ENCODE data around the gene SLC45A3. TPM values are rescaled to one million over a fixed set of nuclear protein-coding genes. Genes with fewer than 3 reads are reported as not detected.
A peak's percentile ranks its signal among the peaks of the same experiment; 100 is the strongest.

The SLC45A3 gene
- total RNA-seq, 2 experiments from 2014 or later = not detected

GRCh38 chr1:205710201-205711062 lies 30.1 kb upstream of the SLC45A3 start:
- DNase-seq = no peak

GRCh38 chr1:205709640-205710039 lies 29.3 kb upstream of the SLC45A3 start:
- Mint-ChIP-seq H3K36me3 (peaks cover 23% of the 10 kb centered on the region), H3K4me3 (no peak overlapping the region), H3K9me3 (ENCODE audit: low read depth) (no peaks in the 10 kb centered on the region), H3K4me1 (peaks cover 10% of the 10 kb centered on the region), H3K27ac (no peak overlapping the region), H3K27me3 (no peaks in the 10 kb centered on the region)
- ATAC-seq (no peak), DNase-seq (no peak)
- CTCF ChIA-PET = interaction anchor here (1.1 to 9.5 kb wide), 12 partner anchors 9 to 180 kb away, joined by 3 to 153 read pairs (median 6); no protein-coding TSS in a partner anchor

More at GRCh38 chr1:205710201-205711062, 30.1 kb upstream of the SLC45A3 start:
- Mint-ChIP-seq H3K27ac (peak overlapping the region; percentile 34), H3K4me3 (no peak overlapping the region), H3K27me3 (no peaks in the 10 kb centered on the region), H3K4me1 (peaks cover 7% of the 10 kb centered on the region), H3K36me3 (peaks cover 25% of the 10 kb centered on the region), H3K9me3 (ENCODE audit: low read depth) (no peaks in the 10 kb centered on the region)
- CTCF ChIA-PET = interaction anchor here (1.0 to 9.5 kb wide), 25 partner anchors 9 to 186 kb away, joined by 3 to 153 read pairs (median 6); partner anchors contain the start of genes ELK4 and SLC45A3
- no peak for ATAC-seq

DNA sequence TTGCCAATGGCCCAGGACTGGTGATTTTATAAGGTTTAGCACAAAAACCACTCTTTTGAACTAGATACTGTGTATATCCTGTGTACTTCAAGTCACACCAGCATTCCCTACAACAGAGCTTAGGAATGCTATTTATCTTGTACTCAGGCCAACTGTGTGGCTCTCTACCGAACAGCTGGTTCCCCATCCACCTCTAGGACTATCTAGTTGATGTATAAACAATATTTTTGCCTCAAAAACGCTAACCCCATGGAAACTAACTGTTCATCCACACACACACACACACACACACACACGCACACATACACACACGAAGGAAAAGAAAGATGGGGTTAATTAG lies 28.7 kb upstream of the SLC45A3 start:
- Mint-ChIP-seq H3K4me1 (peaks cover 8% of the 10 kb centered on the region), H3K36me3 (peaks cover 23% of the 10 kb centered on the region), H3K9me3 (ENCODE audit: low read depth) (no peaks in the 10 kb centered on the region), H3K27ac (no peak overlapping the region), H3K4me3 (no peak overlapping the region), H3K27me3 (no peaks in the 10 kb centered on the region)
- ATAC-seq = no peak
- DNase-seq = no peak
- CTCF ChIA-PET = interaction anchor here (0.7 to 9.5 kb wide), 9 partner anchors 8 to 180 kb away, joined by 3 to 153 read pairs (median 5); no protein-coding TSS in a partner anchor

DNA sequence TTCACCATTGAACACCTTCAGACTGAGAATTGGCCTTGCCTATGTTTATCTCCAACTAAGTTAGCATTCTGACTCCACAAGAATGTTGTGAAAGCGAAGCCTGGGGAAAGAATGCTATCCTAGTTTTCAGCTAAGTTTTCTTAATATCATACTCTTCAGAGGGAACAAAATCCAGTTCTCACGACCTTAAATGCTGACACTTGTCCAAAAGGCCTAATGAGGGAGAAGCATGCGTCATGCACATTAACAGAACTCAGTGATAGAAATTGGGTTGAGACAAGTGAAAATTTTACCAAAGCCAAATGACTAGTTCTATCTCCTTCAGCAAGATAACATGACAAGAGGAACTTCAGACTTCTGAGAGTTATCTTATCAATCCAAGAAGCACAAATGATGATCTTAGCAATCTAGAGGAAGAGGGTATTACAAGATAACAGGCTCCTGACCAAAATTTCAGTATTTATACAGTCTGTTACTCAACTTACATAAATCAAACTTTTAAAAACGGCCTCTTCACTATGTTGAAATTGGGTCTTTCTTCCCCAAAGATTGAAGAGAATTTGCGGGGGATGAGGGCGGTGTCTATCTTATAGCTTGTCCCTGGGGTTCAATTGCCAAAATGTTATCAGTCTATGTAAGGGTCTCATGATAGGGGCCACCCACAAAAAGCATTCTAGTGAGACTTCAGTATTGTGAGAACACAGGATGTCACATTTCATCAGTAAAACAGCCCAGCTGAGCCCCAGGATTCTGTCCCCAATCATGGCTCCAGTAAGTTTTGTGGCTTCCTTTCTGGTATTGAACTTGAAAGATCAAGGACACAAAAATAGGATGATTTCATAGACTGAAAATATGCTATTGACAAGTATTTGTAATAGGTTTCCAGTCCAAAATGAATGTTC lies 26.5 kb upstream of the SLC45A3 start:
- CTCF ChIA-PET = interaction anchor here (0.5 to 9.5 kb wide), 3 partner anchors 49 to 78 kb away, joined by 4 to 153 read pairs (median 6); no protein-coding TSS in a partner anchor
- H3K27me3 Mint-ChIP-seq = no peaks in the 10 kb centered on the region
- H3K36me3 Mint-ChIP-seq = peaks cover 23% of the 10 kb centered on the region
- no peak for ATAC-seq
- no peak overlapping the region for H3K27ac Mint-ChIP-seq
- no peaks in the 10 kb centered on the region for H3K9me3 Mint-ChIP-seq (ENCODE audit: low read depth)
- peaks cover 8% of the 10 kb centered on the region for H3K4me1 Mint-ChIP-seq
- DNase-seq = no peak
- no peak overlapping the region for H3K4me3 Mint-ChIP-seq

DNA sequence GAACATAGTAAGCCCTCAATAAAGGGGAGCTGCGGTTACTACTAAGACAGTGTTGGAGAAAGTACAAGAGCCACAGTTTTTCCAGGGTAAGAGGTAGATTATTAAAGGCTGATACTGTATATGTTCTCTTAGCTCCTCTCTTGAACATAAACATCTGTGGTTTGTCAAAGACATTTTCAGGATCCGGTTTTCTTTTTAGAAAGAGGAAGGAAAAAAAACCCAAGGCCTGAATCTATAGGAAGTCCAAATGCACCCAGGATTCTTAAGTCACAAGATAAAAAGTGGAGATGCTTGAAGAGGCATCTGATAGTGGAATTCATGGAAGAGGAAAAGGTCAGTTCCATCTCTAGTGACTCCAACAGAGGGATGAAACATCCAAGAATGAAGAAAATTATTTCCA lies 24.6 kb upstream of the SLC45A3 start:
- Mint-ChIP-seq H3K27ac (no peak overlapping the region), H3K27me3 (no peaks in the 10 kb centered on the region), H3K4me3 (no peak overlapping the region), H3K4me1 (peaks cover 2% of the 10 kb centered on the region), H3K9me3 (ENCODE audit: low read depth) (no peaks in the 10 kb centered on the region), H3K36me3 (peaks cover 12% of the 10 kb centered on the region)
- ATAC-seq = no peak
- CTCF ChIA-PET = no interaction called here
- DNase-seq = no peak

- Mint-ChIP-seq H3K27me3 (no peaks in the 10 kb centered on the region), H3K4me1 (peaks cover 2% of the 10 kb centered on the region), H3K9me3 (ENCODE audit: low read depth) (no peaks in the 10 kb centered on the region), H3K36me3 (peaks cover 6% of the 10 kb centered on the region), H3K4me3 (no peak overlapping the region), H3K27ac (no peak overlapping the region)
- ATAC-seq (no peak), DNase-seq (no peak)
- CTCF ChIA-PET = interaction anchor here (0.8 to 3.0 kb wide), 5 partner anchors 9 to 44 kb away, joined by 3 to 10 read pairs (median 3); partner anchors contain the start of gene SLC45A3
Observed at GRCh38 chr1:205703072-205703471, 22.8 kb upstream of the SLC45A3 start.

GRCh38 chr1:205701891-205702290 lies 21.6 kb upstream of the SLC45A3 start:
- no peaks in the 10 kb centered on the region for H3K9me3 Mint-ChIP-seq (ENCODE audit: low read depth)
- H3K4me3 Mint-ChIP-seq = no peak overlapping the region
- H3K4me1 Mint-ChIP-seq = peaks cover 2% of the 10 kb centered on the region
- H3K36me3 Mint-ChIP-seq = peaks cover 5% of the 10 kb centered on the region
- CTCF ChIA-PET = interaction anchor here (1.1 to 3.6 kb wide), 4 partner anchors 9 to 81 kb away, joined by 3 to 25 read pairs (median 8); no protein-coding TSS in a partner anchor
- DNase-seq (no peak), ATAC-seq (no peak)
- H3K27me3 Mint-ChIP-seq = peaks cover 10% of the 10 kb centered on the region
- no peak overlapping the region for H3K27ac Mint-ChIP-seq

DNA sequence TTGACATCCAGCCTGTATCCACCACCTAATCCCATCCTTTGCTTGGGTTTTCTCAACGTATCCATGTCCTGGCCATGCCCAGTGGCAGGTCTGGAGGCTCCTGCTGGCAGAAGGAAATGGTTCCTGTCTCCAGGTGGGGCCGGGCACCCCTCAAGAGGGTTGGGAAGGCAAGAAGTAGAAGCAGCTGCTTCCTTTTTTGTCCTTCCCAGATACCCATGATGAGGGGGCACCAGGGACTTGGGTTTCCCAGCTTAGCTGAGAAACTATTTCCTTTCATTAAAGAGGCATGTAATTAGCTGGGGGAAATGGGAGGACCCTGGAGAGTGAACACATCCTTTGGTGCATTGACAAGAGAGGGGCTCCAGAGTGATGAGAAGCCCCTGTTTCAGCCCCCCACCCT lies 21.1 kb upstream of the SLC45A3 start:
- peaks cover 2% of the 10 kb centered on the region for H3K4me1 Mint-ChIP-seq
- H3K27me3 Mint-ChIP-seq = peaks cover 14% of the 10 kb centered on the region
- H3K4me3 Mint-ChIP-seq = no peak overlapping the region
- CTCF ChIA-PET = interaction anchor here (1.1 to 3.6 kb wide), 6 partner anchors 9 to 81 kb away, joined by 3 to 25 read pairs (median 4); no protein-coding TSS in a partner anchor
- H3K9me3 Mint-ChIP-seq (ENCODE audit: low read depth) = no peaks in the 10 kb centered on the region
- DNase-seq (no peak), ATAC-seq (no peak)
- no peak overlapping the region for H3K27ac Mint-ChIP-seq
- H3K36me3 Mint-ChIP-seq = no peaks in the 10 kb centered on the region

DNA sequence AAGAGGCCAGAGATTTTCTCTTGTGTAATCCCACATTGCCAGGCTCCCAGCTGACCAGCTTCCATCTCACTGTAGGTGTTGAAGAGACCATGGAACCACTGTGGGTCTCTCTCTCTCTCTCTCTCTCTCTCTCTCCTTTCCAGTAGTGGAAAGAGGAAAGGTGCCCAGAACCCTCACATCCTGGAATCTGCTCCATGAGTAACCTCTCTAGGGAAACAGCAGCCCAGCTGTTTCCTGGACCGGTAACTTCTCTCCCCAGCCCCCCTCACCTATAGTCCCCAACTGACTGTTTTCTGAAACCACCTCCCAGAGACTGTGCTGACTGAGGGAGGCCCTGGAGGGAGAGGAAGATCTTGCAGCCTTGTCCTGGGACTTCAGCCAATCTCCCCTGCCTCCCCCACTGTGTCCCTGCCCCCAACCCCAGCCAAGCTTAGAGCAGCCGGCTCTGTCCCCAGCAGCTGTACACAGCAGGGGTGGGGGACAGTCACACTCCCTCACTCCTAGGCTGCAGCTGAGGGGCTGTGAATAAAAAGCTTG lies 20.6 kb upstream of the SLC45A3 start:
- Mint-ChIP-seq H3K27me3 (peaks cover 16% of the 10 kb centered on the region), H3K36me3 (no peaks in the 10 kb centered on the region), H3K4me1 (peaks cover 2% of the 10 kb centered on the region), H3K9me3 (ENCODE audit: low read depth) (no peaks in the 10 kb centered on the region), H3K4me3 (no peak overlapping the region), H3K27ac (no peak overlapping the region)
- CTCF ChIA-PET = interaction anchor here (1.2 to 3.6 kb wide), 5 partner anchors 10 to 45 kb away, joined by 3 to 25 read pairs (median 5); no protein-coding TSS in a partner anchor
- DNase-seq = no peak
- ATAC-seq = no peak

- Mint-ChIP-seq H3K27me3 (peaks cover 22% of the 10 kb centered on the region), H3K4me3 (no peak overlapping the region), H3K9me3 (ENCODE audit: low read depth) (no peaks in the 10 kb centered on the region), H3K36me3 (no peaks in the 10 kb centered on the region), H3K4me1 (no peaks in the 10 kb centered on the region), H3K27ac (no peak overlapping the region)
- DNase-seq (no peak), ATAC-seq (no peak)
- CTCF ChIA-PET = interaction anchor here (3.6 kb wide), 1 partner anchor 11 kb away, joined by 25 read pairs; no protein-coding TSS in a partner anchor
Observed at GRCh38 chr1:205699416-205699815, 19.1 kb upstream of the SLC45A3 start.

DNA sequence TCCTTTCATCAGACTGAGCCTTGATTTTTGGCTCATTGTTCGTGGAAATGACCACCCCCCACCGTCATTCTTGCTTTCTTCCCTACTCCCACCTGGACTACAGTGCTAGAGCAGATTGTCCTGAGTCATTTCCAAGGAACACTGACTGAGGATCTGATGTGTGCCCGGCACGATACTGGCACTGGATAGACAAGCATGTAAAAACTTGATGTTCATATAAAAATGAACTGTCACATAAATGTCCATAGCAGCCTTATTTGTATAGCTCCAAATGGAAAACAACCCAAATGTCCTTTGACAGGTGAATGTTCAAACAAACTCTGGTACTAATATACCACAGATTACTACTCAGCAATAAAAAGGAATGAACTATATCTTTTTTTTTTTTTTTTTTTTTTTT lies 18.6 kb upstream of the SLC45A3 start:
- H3K27ac Mint-ChIP-seq = no peak overlapping the region
- CTCF ChIA-PET = interaction anchor here (0.6 kb wide), 1 partner anchor 123 kb away, joined by 4 read pairs; no protein-coding TSS in a partner anchor
- DNase-seq (no peak), ATAC-seq (no peak)
- no peaks in the 10 kb centered on the region for H3K4me1 Mint-ChIP-seq
- no peak overlapping the region for H3K4me3 Mint-ChIP-seq
- peaks cover 22% of the 10 kb centered on the region for H3K27me3 Mint-ChIP-seq
- H3K9me3 Mint-ChIP-seq (ENCODE audit: low read depth) = no peaks in the 10 kb centered on the region
- no peaks in the 10 kb centered on the region for H3K36me3 Mint-ChIP-seq

DNA sequence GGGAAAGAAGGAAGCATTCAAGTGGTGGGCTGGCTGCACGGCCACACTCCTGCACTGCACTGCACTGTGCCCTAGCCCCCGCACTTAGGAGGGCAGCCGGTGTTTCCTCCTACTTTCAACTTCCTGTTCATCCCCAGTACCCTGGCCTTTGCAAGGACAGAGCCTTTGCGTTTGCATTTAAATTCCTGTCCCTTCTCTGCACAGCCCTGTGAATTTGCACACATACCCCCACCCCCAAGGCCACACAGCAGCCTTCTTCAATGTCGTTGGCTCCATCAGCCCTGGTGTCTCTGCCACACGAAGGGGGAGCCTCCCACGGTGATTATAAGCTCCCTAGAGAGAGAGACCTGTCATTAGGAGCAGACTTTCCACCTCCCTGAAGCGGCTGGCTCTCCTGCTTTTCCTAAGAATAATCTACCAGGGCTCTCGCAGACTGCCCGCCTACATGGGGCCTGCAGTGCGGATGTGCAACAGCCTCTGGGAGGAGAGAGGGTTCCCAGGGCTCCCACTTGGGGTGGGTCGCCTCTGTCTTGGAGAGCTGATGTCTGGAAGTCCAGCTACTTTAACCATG lies 13.2 kb upstream of the SLC45A3 start:
- Mint-ChIP-seq H3K27ac (no peak overlapping the region), H3K27me3 (peaks cover 29% of the 10 kb centered on the region), H3K9me3 (ENCODE audit: low read depth) (no peaks in the 10 kb centered on the region), H3K36me3 (no peaks in the 10 kb centered on the region), H3K4me1 (no peaks in the 10 kb centered on the region), H3K4me3 (no peak overlapping the region)
- peak; percentile 16 for ATAC-seq
- no peak for DNase-seq
- CTCF ChIA-PET = interaction anchor here (0.8 to 1.4 kb wide), 3 partner anchors 18 to 36 kb away, joined by 3 to 4 read pairs (median 3); no protein-coding TSS in a partner anchor

Measured in activated CD8-positive, alpha-beta memory T cell treated with anti-CD3 and anti-CD28 coated beads, Interleukin-2, amount 10 ng/mL, durations not matched to agents 7 days and 5 days (primary cell).